ENCODE results near the gene NEURL2. TPM values are rescaled to one million over a fixed set of nuclear protein-coding genes. Genes with fewer than 3 reads are reported as not detected.

NEURL2 gene
- total RNA-seq, 1 donor from 2014 or later, result 7.4 TPM

- TF ChIP-seq CTCF (IDR thresholded peaks at IDR 0.05), result no peak
- no peaks in the 10 kb centered on the region for H3K27me3 Mint-ChIP-seq (ENCODE audit: unreplicated experiment)
- peaks cover 24% of the 10 kb centered on the region for H3K4me1 Mint-ChIP-seq (ENCODE audit: unreplicated experiment)
- H3K36me3 Mint-ChIP-seq (ENCODE audit: unreplicated experiment), result peaks cover 12% of the 10 kb centered on the region
- H3K9me3 Mint-ChIP-seq (ENCODE audit: unreplicated experiment), result no peaks in the 10 kb centered on the region
- H3K27ac Mint-ChIP-seq (ENCODE audit: unreplicated experiment), result no peak overlapping the region
- DNase-seq (ENCODE audit: extremely low spot score, unreplicated experiment), result no peak
- H3K4me3 Mint-ChIP-seq (ENCODE audit: unreplicated experiment), result no peak overlapping the region
These were observed 4.2 kb downstream of the NEURL2 start for GRCh38 chr20:45886590-45887345.

- no peak for TF ChIP-seq CTCF (IDR thresholded peaks at IDR 0.05)
- peaks cover 25% of the 10 kb centered on the region for H3K4me1 Mint-ChIP-seq (ENCODE audit: unreplicated experiment)
These were observed 7.9 kb downstream of the NEURL2 start for GRCh38 chr20:45883100-45883469.

GRCh38 chr20:45882469-45883099 lies 8.4 kb downstream of the NEURL2 start:
- H3K27ac Mint-ChIP-seq (ENCODE audit: unreplicated experiment), result peak overlapping the region; percentile 43

More at GRCh38 chr20:45883100-45883469, 7.9 kb downstream of the NEURL2 start:
- Mint-ChIP-seq H3K27me3 (ENCODE audit: unreplicated experiment) (no peaks in the 10 kb centered on the region), H3K36me3 (ENCODE audit: unreplicated experiment) (peaks cover 12% of the 10 kb centered on the region), H3K9me3 (ENCODE audit: unreplicated experiment) (no peaks in the 10 kb centered on the region), H3K27ac (ENCODE audit: unreplicated experiment) (no peak overlapping the region), H3K4me3 (ENCODE audit: unreplicated experiment) (peak overlapping the region; percentile 45)
- no peak for DNase-seq (ENCODE audit: extremely low spot score, unreplicated experiment)

GRCh38 chr20:45880988-45881788 lies 9.8 kb downstream of the NEURL2 start, which contains the start of gene ZSWIM1:
Gene ZSWIM1 (plus strand): TSS chr20:45881227. CDS start chr20:45882593, 1,366 bp downstream.
- Mint-ChIP-seq H3K4me3 (ENCODE audit: unreplicated experiment) (peak within 1 kb of the TSS; percentile 90), H3K4me1 (ENCODE audit: unreplicated experiment) (peaks cover 24% of the 10 kb centered on the region), H3K9me3 (ENCODE audit: unreplicated experiment) (no peaks in the 10 kb centered on the region), H3K27me3 (ENCODE audit: unreplicated experiment) (no peaks in the 10 kb centered on the region), H3K36me3 (ENCODE audit: unreplicated experiment) (peaks cover 16% of the 10 kb centered on the region), H3K27ac (ENCODE audit: unreplicated experiment) (peak within 1 kb of the TSS; percentile 93)
- no peak for TF ChIP-seq CTCF (IDR thresholded peaks at IDR 0.05)
- peak; percentile 99 for DNase-seq (ENCODE audit: extremely low spot score, unreplicated experiment)

More at GRCh38 chr20:45882469-45883099, 8.4 kb downstream of the NEURL2 start:
- H3K36me3 Mint-ChIP-seq (ENCODE audit: unreplicated experiment), result peaks cover 12% of the 10 kb centered on the region
- H3K9me3 Mint-ChIP-seq (ENCODE audit: unreplicated experiment), result no peaks in the 10 kb centered on the region
- peak overlapping the region; percentile 67 for H3K4me3 Mint-ChIP-seq (ENCODE audit: unreplicated experiment)
- no peak for TF ChIP-seq CTCF (IDR thresholded peaks at IDR 0.05)
- DNase-seq (ENCODE audit: extremely low spot score, unreplicated experiment), result no peak
- no peaks in the 10 kb centered on the region for H3K27me3 Mint-ChIP-seq (ENCODE audit: unreplicated experiment)
- peaks cover 25% of the 10 kb centered on the region for H3K4me1 Mint-ChIP-seq (ENCODE audit: unreplicated experiment)

Measured in osteocyte (in vitro differentiated cells).